D721Med (cell line): Measurements from ENCODE around the gene TREM1.
"Not testable (repeated sequence)": the region's sequence is repeated elsewhere in the genome, so short reads cannot be mapped to it uniquely, and the experiment has no call there.

Experiments
- DNase-seq: peaks from one replicate; pipeline ENCODE4 v3.0.0; 2011; ENCODE audit warnings: low spot score; ENCODE audit not compliant: insufficient read length
- FAIRE-seq: peaks from 2 replicates; lab custom pipeline; 2011; peaks lifted over from hg19 to GRCh38; lab: Jason Lieb, UNC
- CTCF ChIP-seq: IDR thresholded peaks from 2 replicates; pipeline ENCODE4 v1.5.1; 2012; ENCODE audit warnings: mild to moderate bottlenecking, control low read depth; ENCODE audit not compliant: insufficient read depth; ENCODE audit errors: missing control alignments

Gene TREM1

GRCh38 chr6:41318261-41318653, 31.8 kb upstream of the TREM1 start:
- FAIRE-seq (no peak), DNase-seq (no peak)
- TF ChIP-seq CTCF: no peak

GRCh38 chr6:41315943-41316620, 29.6 kb upstream of the TREM1 start:
- no peak for DNase-seq
- TF ChIP-seq CTCF: no peak
- no peak for FAIRE-seq

GRCh38 chr6:41315203-41315602, 28.7 kb upstream of the TREM1 start:
- TF ChIP-seq CTCF: no peak
- DNase-seq (no peak), FAIRE-seq (no peak)

- peak; percentile 60 for TF ChIP-seq CTCF
- DNase-seq (no peak), FAIRE-seq (no peak)
Observed at GRCh38 chr6:41306187-41306854, 19.8 kb upstream of the TREM1 start.

GRCh38 chr6:41302638-41303037, 16.2 kb upstream of the TREM1 start:
- no peak for TF ChIP-seq CTCF
- DNase-seq: no peak

GRCh38 chr6:41298785-41299502, 12.5 kb upstream of the TREM1 start:
- no peak for FAIRE-seq
- DNase-seq: no peak
- TF ChIP-seq CTCF: no peak

More at GRCh38 chr6:41302638-41303037, 16.2 kb upstream of the TREM1 start:
- FAIRE-seq: no peak

GRCh38 chr6:41297248-41297647, 10.8 kb upstream of the TREM1 start:
- not testable (repeated sequence) for FAIRE-seq, DNase-seq
